GM23338 (cell line): Measurements from ENCODE around the gene MKI67. TPM values are rescaled to one million over a fixed set of nuclear protein-coding genes. Genes with fewer than 3 reads are reported as not detected.

Experiments used
- ATAC-seq: fragments of 200-7000 bp; cut with Tn5 transposase; 3 replicates; pipeline ENCODE4 v1.9.1; 2020
- DNase-seq: peaks from one replicate; pipeline ENCODE4 v3.0.0-alpha.2; 2015; ENCODE audit warnings: low spot score
- H2AFZ ChIP-seq: fragments of 200-600 bp; sonication (generic); 2 replicates; pipeline ENCODE4 v1.8.0; 2016; ENCODE audit warnings: antibody characterized with exemption, mild to moderate bottlenecking, moderate library complexity
- H3F3A ChIP-seq: fragments of 200-600 bp; sonication (generic); replicated peaks from 2 replicates; pipeline ENCODE4 v1.8.0; 2017; ENCODE audit warnings: antibody characterized with exemption, mixed run types, low read depth
- H3K27ac ChIP-seq: fragments of 200-600 bp; sonication (generic); 2 replicates; pipeline ENCODE4 v1.6.1; 2016; ENCODE audit warnings: low read depth
- H3K27me3 ChIP-seq: fragments of 200-600 bp; sonication (generic); 2 replicates; pipeline ENCODE4 v1.8.0; 2016; ENCODE audit warnings: mild to moderate bottlenecking, mixed run types, moderate library complexity; ENCODE audit not compliant: insufficient read depth
- H3K36me3 ChIP-seq: fragments of 200-600 bp; sonication (generic); 2 replicates; pipeline ENCODE4 v1.8.0; 2016; ENCODE audit warnings: mild to moderate bottlenecking; ENCODE audit not compliant: insufficient read depth
- H3K4me1 ChIP-seq: fragments of 200-600 bp; sonication (generic); 2 replicates; pipeline ENCODE4 v1.8.0; 2016; ENCODE audit warnings: mild to moderate bottlenecking, moderate library complexity; ENCODE audit not compliant: insufficient read depth
- H3K4me2 ChIP-seq: fragments of 200-600 bp; sonication (generic); 2 replicates; pipeline ENCODE4 v1.7.1; 2017; ENCODE audit warnings: mixed run types
- H3K4me3 ChIP-seq: fragments of 200-600 bp; sonication (generic); 2 replicates; pipeline ENCODE4 v1.6.1; 2016; ENCODE audit warnings: mixed run types
- H3K79me2 ChIP-seq: fragments of 200-600 bp; sonication (generic); replicated peaks from 2 replicates; pipeline ENCODE4 v1.8.0; 2017; ENCODE audit warnings: mild to moderate bottlenecking; ENCODE audit not compliant: insufficient read depth
- H3K9me2 ChIP-seq: fragments of 200-600 bp; sonication (generic); 2 replicates; pipeline ENCODE4 v1.8.0; 2017; ENCODE audit not compliant: insufficient read depth
- H4K20me1 ChIP-seq: fragments of 200-600 bp; sonication (generic); replicated peaks from 2 replicates; pipeline ENCODE4 v1.8.0; 2017; ENCODE audit warnings: mild to moderate bottlenecking; ENCODE audit not compliant: insufficient read depth
- H3K27ac Mint-ChIP-seq: 2 replicates; pipeline ENCODE4 v1.8.0; 2020; ENCODE audit warnings: inconsistent platforms, mild to moderate bottlenecking, moderate library complexity, mixed read lengths
- H3K27me3 Mint-ChIP-seq: 3 replicates; pipeline ENCODE4 v1.8.0; 2022; ENCODE audit warnings: low read depth, mild to moderate bottlenecking, moderate library complexity, mixed read lengths, inconsistent platforms; ENCODE audit not compliant: insufficient read depth, poor library complexity
- H3K36me3 Mint-ChIP-seq: 3 replicates; pipeline ENCODE4 v1.8.0; 2021; ENCODE audit warnings: low read depth, mild to moderate bottlenecking, inconsistent platforms, moderate library complexity, mixed read lengths
- H3K4me1 Mint-ChIP-seq: 3 replicates; pipeline ENCODE4 v1.8.0; 2020; ENCODE audit warnings: mild to moderate bottlenecking, inconsistent platforms, mixed read lengths
- H3K4me3 Mint-ChIP-seq: 3 replicates; pipeline ENCODE4 v1.8.0; 2021; ENCODE audit warnings: moderate library complexity, mild to moderate bottlenecking, inconsistent platforms, mixed read lengths
- H3K9me3 Mint-ChIP-seq: 3 replicates; pipeline ENCODE4 v1.8.0; 2020; ENCODE audit warnings: moderate library complexity, mild to moderate bottlenecking, inconsistent platforms, mixed read lengths
- CREB1 ChIP-seq: fragments of 250-450 bp; sonication (Bioruptor Pico); IDR thresholded peaks from 2 replicates; pipeline ENCODE4 v1.5.0; 2020; ENCODE audit warnings: low read depth, mild to moderate bottlenecking, moderate library complexity
- CTCF ChIP-seq, 2 experiments: fragments of 200-600 bp in 1 of 2; sonication (generic) in 1 of 2; conservative IDR thresholded peaks; 2 replicates each; pipeline versions ENCODE4 v1.5.1 to v1.6.1; 2016 to 2017; ENCODE audit warnings: antibody characterized with exemption in 2 of 2, low read depth in 2 of 2, mild to moderate bottlenecking in 2 of 2, moderate library complexity in 1 of 2
- ETS1 ChIP-seq: IDR thresholded peaks from 2 replicates; pipeline ENCODE4 v1.6.1; 2016; ENCODE audit warnings: antibody characterized with exemption
- JUNB ChIP-seq: IDR thresholded peaks from one replicate; pipeline ENCODE4 v1.6.1; 2016; ENCODE audit warnings: antibody characterized with exemption; ENCODE audit not compliant: unreplicated experiment
- NANOG ChIP-seq: IDR thresholded peaks from 2 replicates; pipeline ENCODE4 v1.6.1; 2016; ENCODE audit warnings: antibody characterized with exemption, borderline replicate concordance
- POLR2AphosphoS5 ChIP-seq: IDR thresholded peaks from 2 replicates; pipeline ENCODE4 v1.6.1; 2016; ENCODE audit warnings: antibody characterized with exemption, low read depth
- REST ChIP-seq: IDR thresholded peaks from one replicate; pipeline ENCODE4 v1.6.1; 2018; ENCODE audit warnings: antibody characterized with exemption; ENCODE audit not compliant: unreplicated experiment
- STAT1 ChIP-seq: IDR thresholded peaks from one replicate; pipeline ENCODE4 v1.6.1; 2016; ENCODE audit warnings: antibody characterized with exemption; ENCODE audit not compliant: unreplicated experiment
- ZNF114 ChIP-seq: fragments of 250-450 bp; sonication (Bioruptor Pico); IDR thresholded peaks from 2 replicates; pipeline ENCODE4 v1.5.0; 2020; ENCODE audit warnings: mild to moderate bottlenecking, moderate library complexity
- ZNF331 ChIP-seq: fragments of 250-450 bp; sonication (Bioruptor Pico); IDR thresholded peaks from 2 replicates; pipeline ENCODE4 v1.5.0; 2020; ENCODE audit warnings: low read depth, mild to moderate bottlenecking, moderate library complexity
- polyA plus RNA-seq: library from polyadenylated mRNA; unstranded; fragments of >200 nt; fragmentation: Nextera tagmentation; extraction: Ambion mirVana; gene quantifications from 2 replicates; pipeline ENCODE4 v1.2.1, GENCODE V29; 2016
- total RNA-seq: library from RNA; depleted of rRNA; stranded (reverse); fragments of >200 nt; shearing (Covaris generic); gene quantifications from 2 replicates; pipeline ENCODE4 v1.2.3, GENCODE V29; 2014

Gene MKI67
- total and polyA plus RNA-seq, 2 experiments from 2014 or later = 58.0 to 103 TPM

GRCh38 chr10:128072941-128073645 is 53.1 kb downstream of the MKI67 start (continued):
- no peak for TF ChIP-seq NANOG

- H3K27ac Mint-ChIP-seq = no peak overlapping the region
- no peaks in the 10 kb centered on the region for H3F3A ChIP-seq
- H2AFZ ChIP-seq = no peak overlapping the region
- no peaks in the 10 kb centered on the region for H4K20me1 ChIP-seq
- no peaks in the 10 kb centered on the region for H3K27me3 ChIP-seq
- peaks cover 10% of the 10 kb centered on the region for H3K27me3 Mint-ChIP-seq
- H3K27ac ChIP-seq = no peak overlapping the region
- no peak for DNase-seq
- H3K79me2 ChIP-seq = no peaks in the 10 kb centered on the region
- TF ChIP-seq REST (no peak), ZNF114 (no peak), STAT1 (no peak), CTCF (conservative IDR thresholded peaks at IDR 0.05; ENCODE audit: low read depth in 2 of 2) (no peak), NANOG (no peak), ZNF331 (CRISPR knock-in tag) (no peak), CREB1 (no peak), JUNB (no peak), POLR2AphosphoS5 (no peak), ETS1 (no peak)
- no peaks in the 10 kb centered on the region for H3K4me1 ChIP-seq
- ATAC-seq = no peak
- no peak overlapping the region for H3K4me3 Mint-ChIP-seq
- peaks cover 4% of the 10 kb centered on the region; the same call in 1 of the 3 replicates for H3K36me3 Mint-ChIP-seq
- no peaks in the 10 kb centered on the region for H3K9me3 Mint-ChIP-seq
- H3K9me2 ChIP-seq = no peaks in the 10 kb centered on the region
- H3K36me3 ChIP-seq = no peaks in the 10 kb centered on the region
- H3K4me3 ChIP-seq = no peak overlapping the region
- H3K4me2 ChIP-seq = no peak overlapping the region
- peaks cover 7% of the 10 kb centered on the region; the same call in 2 of the 3 replicates for H3K4me1 Mint-ChIP-seq
Observed at GRCh38 chr10:128072046-128072445, 54.2 kb downstream of the MKI67 start.
